Fibroblast of lung (primary cell): ENCODE measurements around the gene CERS6.

ENCODE experiments used
- EZH2 ChIP-seq: IDR thresholded peaks from 2 replicates; pipeline ENCODE4 v1.5.1; 2012; ENCODE audit warnings: low read length, control low read depth, mild to moderate bottlenecking; ENCODE audit errors: missing control alignments
- TF ChIP-seq, protein P1 (sequence below), 2 donors: IDR thresholded peaks in 1 of 2; conservative IDR thresholded peaks in 1 of 2; 1 replicate in 1 of 2; 2 replicates in 1 of 2; pipeline ENCODE4 v1.5.1; 2011 to 2012; ENCODE audit warnings: low read length in 2 of 2, control low read depth in 1 of 2, inconsistent platforms in 1 of 2, low read depth in 1 of 2, mild to moderate bottlenecking in 1 of 2

- TF ChIP-seq, protein P1, sequence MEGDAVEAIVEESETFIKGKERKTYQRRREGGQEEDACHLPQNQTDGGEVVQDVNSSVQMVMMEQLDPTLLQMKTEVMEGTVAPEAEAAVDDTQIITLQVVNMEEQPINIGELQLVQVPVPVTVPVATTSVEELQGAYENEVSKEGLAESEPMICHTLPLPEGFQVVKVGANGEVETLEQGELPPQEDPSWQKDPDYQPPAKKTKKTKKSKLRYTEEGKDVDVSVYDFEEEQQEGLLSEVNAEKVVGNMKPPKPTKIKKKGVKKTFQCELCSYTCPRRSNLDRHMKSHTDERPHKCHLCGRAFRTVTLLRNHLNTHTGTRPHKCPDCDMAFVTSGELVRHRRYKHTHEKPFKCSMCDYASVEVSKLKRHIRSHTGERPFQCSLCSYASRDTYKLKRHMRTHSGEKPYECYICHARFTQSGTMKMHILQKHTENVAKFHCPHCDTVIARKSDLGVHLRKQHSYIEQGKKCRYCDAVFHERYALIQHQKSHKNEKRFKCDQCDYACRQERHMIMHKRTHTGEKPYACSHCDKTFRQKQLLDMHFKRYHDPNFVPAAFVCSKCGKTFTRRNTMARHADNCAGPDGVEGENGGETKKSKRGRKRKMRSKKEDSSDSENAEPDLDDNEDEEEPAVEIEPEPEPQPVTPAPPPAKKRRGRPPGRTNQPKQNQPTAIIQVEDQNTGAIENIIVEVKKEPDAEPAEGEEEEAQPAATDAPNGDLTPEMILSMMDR (conservative IDR thresholded peaks at IDR 0.05 in 1 of 2, IDR thresholded peaks at IDR 0.05 in 1 of 2; ENCODE audit: low read depth in 1 of 2, low read length in 2 of 2), result no peak
- TF ChIP-seq EZH2, result no peak
Measured at GRCh38 chr2:168467729-168468128, 11.7 kb downstream of the CERS6 start.
